Activated CD8-positive, alpha-beta memory T cell treated with anti-CD3 and anti-CD28 coated beads, Interleukin-2, amount 50 U/mL, for 24 hours (primary cell): ENCODE measurements around the gene RPS15.
"Not testable (repeated sequence)": the region's sequence is repeated elsewhere in the genome, so short reads cannot be mapped to it uniquely, and the experiment has no call there.

ENCODE experiments used
- DNase-seq: peaks from one replicate; pipeline ENCODE4 v3.0.0-alpha.2; 2020; ENCODE audit errors: extremely low read depth

Gene RPS15

GRCh38 chr19:1420085-1420484 is 18.1 kb upstream of the RPS15 start:
- DNase-seq = not testable (repeated sequence)

- DNase-seq = no peak
Measured at GRCh38 chr19:1420590-1420989, 17.6 kb upstream of the RPS15 start.

- DNase-seq = no peak
Measured at GRCh38 chr19:1421218-1421957, 16.8 kb upstream of the RPS15 start.

- DNase-seq = no peak
Measured at GRCh38 chr19:1421958-1422305, 16.3 kb upstream of the RPS15 start.

- DNase-seq = no peak
Measured at GRCh38 chr19:1422360-1422759, 15.8 kb upstream of the RPS15 start.

- no peak for DNase-seq
Measured at GRCh38 chr19:1422943-1423342, 15.3 kb upstream of the RPS15 start.

- DNase-seq = no peak
Measured at GRCh38 chr19:1423436-1424191, 14.6 kb upstream of the RPS15 start.

- DNase-seq = no peak
Measured at GRCh38 chr19:1424192-1424955, 13.8 kb upstream of the RPS15 start.

- no peak for DNase-seq
Measured at GRCh38 chr19:1425102-1425837, 12.9 kb upstream of the RPS15 start.

- DNase-seq = no peak
Measured at GRCh38 chr19:1425902-1426301, 12.3 kb upstream of the RPS15 start.

GRCh38 chr19:1426736-1427135 is 11.5 kb upstream of the RPS15 start:
- DNase-seq = no peak

GRCh38 chr19:1427221-1427920 is 10.8 kb upstream of the RPS15 start:
- no peak for DNase-seq

GRCh38 chr19:1428738-1429391 is 9.3 kb upstream of the RPS15 start:
- no peak for DNase-seq

GRCh38 chr19:1429750-1430149 is 8.4 kb upstream of the RPS15 start:
- DNase-seq = no peak

- DNase-seq = no peak
Measured at GRCh38 chr19:1430246-1430645, 8.0 kb upstream of the RPS15 start.

GRCh38 chr19:1431759-1432506 is 6.3 kb upstream of the RPS15 start:
- DNase-seq = no peak

GRCh38 chr19:1432507-1432887 is 5.7 kb upstream of the RPS15 start:
- no peak for DNase-seq

- no peak for DNase-seq
Measured at GRCh38 chr19:1433119-1434039, 4.8 kb upstream of the RPS15 start.

- DNase-seq = no peak
Measured at GRCh38 chr19:1434040-1434366, 4.2 kb upstream of the RPS15 start.
